ENCODE measurements around the gene FAM153A.
"Not testable (repeated sequence)": the region's sequence is repeated elsewhere in the genome, so short reads cannot be mapped to it uniquely, and the experiment has no call there.

GRCh38 chr5:177724858-177725257 lies 57.8 kb downstream of the FAM153A start:
- TF ChIP-seq DDIT3 (CRISPR knock-in tag; IDR thresholded peaks at IDR 0.05); REST (IDR thresholded peaks at IDR 0.05; ENCODE audit: borderline replicate concordance in 1 of 2, low read depth in 1 of 2, low read length in 2 of 2); BCL3 (CRISPR knock-in tag; IDR thresholded peaks at IDR 0.05): not testable (repeated sequence)

Measured in HepG2 (cell line).